A549 (cell line): ENCODE results near the gene RYR1. TPM values are rescaled to one million over a fixed set of nuclear protein-coding genes. Genes with fewer than 3 reads are reported as not detected.
A peak's percentile ranks its signal among the peaks of the same experiment; 100 is the strongest.

ENCODE experiments used
- ATAC-seq, 2 experiments: fragments of 200-7000 bp in 1 of 2; fragments of >200 bp in 1 of 2; cut with Nextera tagmentation in 1 of 2; cut with Tn5 transposase in 1 of 2; 3 replicates each; pipeline versions ENCODE4 v1.8.0 to v1.9.1; 2018 to 2020; ENCODE audit warnings: mild to moderate bottlenecking in 1 of 2, moderate library complexity in 1 of 2
- CTCF ChIA-PET: fragments of 300-600 bp; sonication (Branson Sonifier 250); formaldehyde crosslinking; extraction: SDS; loops from one replicate; lab custom pipeline; 2021; ENCODE audit warnings: antibody characterized with exemption, inconsistent platforms; lab: Yijun Ruan, JAX
- POLR2A ChIA-PET: fragments of 350-600 bp; formaldehyde crosslinking; extraction: SDS; loops from one replicate; lab custom pipeline; 2021; ENCODE audit warnings: antibody characterized with exemption, inconsistent platforms; lab: Yijun Ruan, JAX
- DNase-seq, 2 experiments: peaks; one replicate each; pipeline versions ENCODE4 v3.0.0 to v3.0.0-alpha.2; 2011 to 2016; ENCODE audit warnings: low read depth in 1 of 2, low spot score in 1 of 2
- FAIRE-seq: peaks from 2 replicates; lab custom pipeline; 2011; peaks lifted over from hg19 to GRCh38; lab: Jason Lieb, UNC
- H3K27ac ChIP-seq, 2 experiments: fragments of >200 bp; sonication (Bioruptor Twin); formaldehyde crosslinking; 3 replicates each; pipeline ENCODE4 v1.5.1; 2016 to 2017
- H3K4me1 ChIP-seq: fragments of >200 bp; sonication (Bioruptor Twin); formaldehyde crosslinking; 3 replicates; pipeline ENCODE4 v1.6.1; 2016
- H3K4me2 ChIP-seq: fragments of >200 bp; sonication (Bioruptor Twin); formaldehyde crosslinking; 3 replicates; pipeline ENCODE4 v1.6.1; 2016
- H3K4me3 ChIP-seq: fragments of >200 bp; sonication (Bioruptor Twin); formaldehyde crosslinking; 3 replicates; pipeline ENCODE4 v1.5.1; 2016
- H3K9me3 ChIP-seq: fragments of >200 bp; sonication (Bioruptor Twin); formaldehyde crosslinking; 3 replicates; pipeline ENCODE4 v1.6.1; 2016
- CHD4 ChIP-seq: fragments of 200-600 bp; sonication (generic); IDR thresholded peaks from 2 replicates; pipeline ENCODE4 v1.6.1; 2016; ENCODE audit warnings: antibody characterized with exemption, mild to moderate bottlenecking, borderline replicate concordance
- EP300 ChIP-seq, 2 experiments: fragments of >200 bp; sonication (Bioruptor Twin); formaldehyde crosslinking; IDR thresholded peaks; 2 replicates in 1 of 2; 3 replicates in 1 of 2; pipeline ENCODE4 v1.6.1; 2016 to 2017
- FOSL2 ChIP-seq, 2 experiments: fragments of 450-650 bp in 1 of 2; fragments of >200 bp in 1 of 2; sonication (Bioruptor Twin) in 1 of 2; formaldehyde crosslinking; IDR thresholded peaks; 2 replicates each; pipeline versions ENCODE4 v1.5.0 to v1.6.1; 2016 to 2020; ENCODE audit warnings: mild to moderate bottlenecking in 1 of 2, moderate library complexity in 1 of 2
- FOXS1 ChIP-seq: fragments of 250-450 bp; sonication (Bioruptor Pico); IDR thresholded peaks from 2 replicates; pipeline ENCODE4 v1.5.0; 2020; ENCODE audit warnings: mild to moderate bottlenecking, moderate library complexity
- HDAC2 ChIP-seq: fragments of 200-600 bp; sonication (generic); IDR thresholded peaks from 2 replicates; pipeline ENCODE4 v1.6.1; 2016
- HOXB5 ChIP-seq: fragments of 250-450 bp; sonication (Bioruptor Pico); IDR thresholded peaks from 2 replicates; pipeline ENCODE4 v1.5.0; 2020; ENCODE audit warnings: mild to moderate bottlenecking, moderate library complexity
- JUNB ChIP-seq: fragments of >200 bp; sonication (Bioruptor Twin); formaldehyde crosslinking; IDR thresholded peaks from 2 replicates; pipeline ENCODE4 v1.6.1; 2016
- KDM5A ChIP-seq: fragments of 200-600 bp; sonication (generic); IDR thresholded peaks from 2 replicates; pipeline ENCODE4 v1.6.1; 2016; ENCODE audit warnings: antibody characterized with exemption, mild to moderate bottlenecking
- MAZ ChIP-seq: fragments of 150-350 bp; IDR thresholded peaks from 2 replicates; pipeline ENCODE4 v1.6.1; 2014; ENCODE audit warnings: antibody characterized with exemption, low read depth, low read length, borderline replicate concordance
- NPAS2 ChIP-seq: fragments of 250-450 bp; sonication (Bioruptor Pico); IDR thresholded peaks from 2 replicates; pipeline ENCODE4 v1.8.0; 2022; ENCODE audit warnings: mild to moderate bottlenecking, moderate library complexity, borderline replicate concordance
- POLR2A ChIP-seq: IDR thresholded peaks from 2 replicates; pipeline ENCODE4 v1.6.1; 2012; ENCODE audit warnings: mild to moderate bottlenecking, low read length
- RFX5 ChIP-seq: fragments of 450-650 bp; IDR thresholded peaks from 2 replicates; pipeline ENCODE4 v1.7.1; 2014; ENCODE audit warnings: antibody characterized with exemption, mild to moderate bottlenecking, moderate library complexity
- SMC3 ChIP-seq: fragments of >200 bp; sonication (Bioruptor Twin); formaldehyde crosslinking; IDR thresholded peaks from 3 replicates; pipeline ENCODE4 v1.6.1; 2018; ENCODE audit warnings: inconsistent platforms
- ZC3H11A ChIP-seq: fragments of 450-650 bp; IDR thresholded peaks from 2 replicates; pipeline ENCODE4 v1.6.1; 2014; ENCODE audit warnings: antibody characterized with exemption, mild to moderate bottlenecking
- ZNF302 ChIP-seq: fragments of 250-450 bp; sonication (Bioruptor Pico); IDR thresholded peaks from 2 replicates; pipeline ENCODE4 v1.9.0; 2021; ENCODE audit warnings: inconsistent platforms, mild to moderate bottlenecking, moderate library complexity
- WGBS: methylation state at CpG from one replicate; pipeline ENCODE4 v1.1.6; 2017; ENCODE audit errors: missing lambda C conversion rate; 5-methylcytosine and 5-hydroxymethylcytosine counted together
- polyA plus RNA-seq, 4 experiments: library from polyadenylated mRNA; depleted of rRNA in 3 of 4; stranded (reverse); fragments of >200 nt; fragmentation: RNase III in 1 of 4; extraction: RNeasy Plus Mini Kit Qiagen cat#74134 plus additional on column Dnase treatment in 1 of 4; gene quantifications; 2 replicates in 3 of 4; 3 replicates in 1 of 4; pipeline ENCODE4 v1.2.3, GENCODE V29; 2011 to 2017
- TF ChIP-seq, protein P1 (sequence below): fragments of 450-650 bp; IDR thresholded peaks from 2 replicates; pipeline ENCODE4 v1.6.1; 2014; ENCODE audit warnings: antibody characterized with exemption
- TF ChIP-seq, protein P2 (sequence below): fragments of 150-350 bp; IDR thresholded peaks from 2 replicates; pipeline ENCODE4 v1.6.1; 2014; ENCODE audit warnings: low read depth, mild to moderate bottlenecking, low read length
- TF ChIP-seq, protein P3 (sequence below): IDR thresholded peaks from 2 replicates; pipeline ENCODE4 v1.6.1; 2012
- TF ChIP-seq, protein P4 (sequence below): fragments of 250-450 bp; sonication (Bioruptor Pico); IDR thresholded peaks from 2 replicates; pipeline ENCODE4 v1.5.0; 2021; ENCODE audit warnings: mild to moderate bottlenecking, moderate library complexity, borderline replicate concordance
- TF ChIP-seq, protein P5 (sequence below): IDR thresholded peaks from 2 replicates; pipeline ENCODE4 v1.6.1; 2012
- TF ChIP-seq, protein P6 (sequence below): fragments of 200-600 bp; sonication (generic); IDR thresholded peaks from 2 replicates; pipeline ENCODE4 v1.6.1; 2016; ENCODE audit warnings: antibody characterized with exemption, mild to moderate bottlenecking, moderate library complexity

Gene RYR1
- polyA plus RNA-seq, 2 of the 4 experiments (the other 2 are of a cell fraction), result 1.4 to 3.1 TPM

DNA sequence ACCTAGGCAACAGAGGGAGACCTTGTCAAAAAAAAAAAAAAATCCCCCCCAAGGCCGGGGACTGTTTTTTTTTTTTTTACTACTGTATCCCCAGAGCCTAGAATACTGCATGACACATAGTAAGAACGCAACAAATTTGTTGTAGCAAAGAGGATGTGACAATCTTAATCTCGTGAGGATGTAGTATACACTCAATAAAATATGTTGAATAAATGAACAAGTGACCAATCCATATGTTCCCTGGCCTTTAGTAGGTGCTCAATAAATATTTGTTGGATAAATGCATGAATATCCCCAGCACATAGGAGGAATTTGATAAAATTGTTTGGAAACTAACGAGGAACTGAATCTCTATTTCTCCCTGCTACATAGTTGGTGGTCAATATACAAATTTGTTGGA lies 108.5 kb downstream of the RYR1 start (continued):
- TF ChIP-seq, protein P1, sequence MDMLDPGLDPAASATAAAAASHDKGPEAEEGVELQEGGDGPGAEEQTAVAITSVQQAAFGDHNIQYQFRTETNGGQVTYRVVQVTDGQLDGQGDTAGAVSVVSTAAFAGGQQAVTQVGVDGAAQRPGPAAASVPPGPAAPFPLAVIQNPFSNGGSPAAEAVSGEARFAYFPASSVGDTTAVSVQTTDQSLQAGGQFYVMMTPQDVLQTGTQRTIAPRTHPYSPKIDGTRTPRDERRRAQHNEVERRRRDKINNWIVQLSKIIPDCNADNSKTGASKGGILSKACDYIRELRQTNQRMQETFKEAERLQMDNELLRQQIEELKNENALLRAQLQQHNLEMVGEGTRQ, result no peak

DNA sequence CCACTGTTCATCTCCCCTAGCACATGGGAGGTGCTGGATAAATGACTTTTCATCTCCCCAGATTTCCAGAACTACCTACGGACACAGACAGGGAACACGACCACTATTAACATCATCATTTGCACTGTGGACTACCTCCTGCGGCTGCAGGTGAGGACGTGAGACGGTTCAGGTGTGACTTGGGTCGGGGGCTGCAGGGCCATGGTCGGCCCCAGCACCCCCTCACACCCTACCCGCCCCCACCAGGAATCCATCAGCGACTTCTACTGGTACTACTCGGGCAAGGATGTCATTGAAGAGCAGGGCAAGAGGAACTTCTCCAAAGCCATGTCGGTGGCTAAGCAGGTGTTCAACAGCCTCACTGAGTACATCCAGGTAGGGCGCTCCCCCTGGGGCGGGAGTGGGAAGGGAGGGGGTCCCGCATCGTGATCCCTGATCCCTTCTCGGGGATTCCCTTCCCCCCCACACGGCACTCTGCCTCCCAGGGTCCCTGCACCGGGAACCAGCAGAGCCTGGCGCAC lies 109.9 kb downstream of the RYR1 start:
- 73% methylated on average over 19 of the region's 19 CpGs for WGBS
- peak overlapping the region; percentile 37 for H3K4me3 ChIP-seq
- H3K4me1 ChIP-seq, result peaks cover 14% of the 10 kb centered on the region
- CTCF ChIA-PET, result interaction anchor here (0.6 to 6.4 kb wide), 53 partner anchors 9 to 415 kb away, joined by 3 to 149 read pairs (median 5); partner anchors contain the start of genes ACTN4, EIF3K, FAM98C and MAP4K1
- 0 out of 2 replicates have a peak, but pooled peaks have one; percentile 7 for TF ChIP-seq POLR2A
- TF ChIP-seq ZNF302 (CRISPR knock-in tag), result no peak
- TF ChIP-seq RFX5, result no peak
- DNase-seq (no peak), ATAC-seq (no peak), FAIRE-seq (no peak)
- H3K9me3 ChIP-seq, result peaks cover 22% of the 10 kb centered on the region; the same call in 2 of the 3 replicates
- peak overlapping the region; percentile 78 for H3K4me2 ChIP-seq
- peak overlapping the region; percentile 40 to 69 for H3K27ac ChIP-seq
- POLR2A ChIA-PET, result interaction anchor here (0.6 to 1.9 kb wide), 9 partner anchors 9 to 387 kb away, joined by 3 to 22 read pairs (median 4); partner anchors contain the start of genes EIF3K, HNRNPL, MRPS12 and SARS2

DNA sequence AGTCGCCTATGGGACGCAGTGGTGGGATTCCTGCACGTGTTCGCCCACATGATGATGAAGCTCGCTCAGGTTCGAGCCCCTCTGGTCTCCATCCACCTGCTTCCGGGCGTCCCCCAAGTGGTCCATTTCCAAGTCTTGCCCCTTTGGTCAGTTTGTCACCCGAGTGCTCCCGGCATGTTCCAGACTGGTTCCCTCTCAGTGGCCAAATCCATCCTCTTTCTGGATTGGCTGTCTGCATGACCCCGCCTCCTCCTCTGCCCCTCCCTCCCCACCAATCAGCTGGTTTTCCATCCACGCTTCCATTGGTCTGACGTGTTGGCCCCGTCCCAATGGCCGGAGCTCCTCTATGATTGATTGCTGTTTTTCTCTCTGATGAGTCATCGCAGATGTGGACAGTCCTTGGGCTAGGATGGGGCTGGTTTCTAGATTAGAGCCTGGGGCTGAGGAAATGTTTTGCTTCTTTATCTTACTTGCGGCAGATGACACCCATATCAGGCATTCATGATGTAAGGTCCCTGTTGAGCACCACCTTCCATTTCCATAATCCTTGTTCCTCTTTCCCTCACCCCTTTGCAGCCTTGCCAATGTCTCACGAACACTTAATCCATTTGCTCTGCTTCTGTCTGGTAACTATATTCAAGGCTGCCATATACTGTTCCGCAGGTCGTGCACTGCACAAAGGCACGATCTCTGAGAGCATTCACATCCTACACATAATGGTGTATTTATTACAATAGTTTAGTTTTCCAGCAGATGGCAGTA lies 110.5 kb downstream of the RYR1 start:
- FAIRE-seq, result peak; percentile 99
- H3K4me2 ChIP-seq, result peak overlapping the region; percentile 78
- peak; percentile 89 to 93 for ATAC-seq
- H3K4me3 ChIP-seq, result peak overlapping the region; percentile 37
- peaks cover 22% of the 10 kb centered on the region; the same call in 2 of the 3 replicates for H3K9me3 ChIP-seq
- ChIA-PET CTCF (interaction anchor here (0.6 to 6.4 kb wide), 80 partner anchors 9 to 599 kb away, joined by 3 to 149 read pairs (median 5); partner anchors contain the start of genes ACTN4, EIF3K, FAM98C and MAP4K1), POLR2A (interaction anchor here (0.6 to 1.9 kb wide), 9 partner anchors 10 to 387 kb away, joined by 3 to 22 read pairs (median 4); partner anchors contain the start of genes EIF3K, HNRNPL, MRPS12 and SARS2)
- peaks cover 14% of the 10 kb centered on the region for H3K4me1 ChIP-seq
- DNase-seq, result peak; percentile 96 to 98
- 27% methylated on average over 21 of the region's 21 CpGs for WGBS
- peak overlapping the region; percentile 59 to 69 for H3K27ac ChIP-seq
- TF ChIP-seq, protein P2, sequence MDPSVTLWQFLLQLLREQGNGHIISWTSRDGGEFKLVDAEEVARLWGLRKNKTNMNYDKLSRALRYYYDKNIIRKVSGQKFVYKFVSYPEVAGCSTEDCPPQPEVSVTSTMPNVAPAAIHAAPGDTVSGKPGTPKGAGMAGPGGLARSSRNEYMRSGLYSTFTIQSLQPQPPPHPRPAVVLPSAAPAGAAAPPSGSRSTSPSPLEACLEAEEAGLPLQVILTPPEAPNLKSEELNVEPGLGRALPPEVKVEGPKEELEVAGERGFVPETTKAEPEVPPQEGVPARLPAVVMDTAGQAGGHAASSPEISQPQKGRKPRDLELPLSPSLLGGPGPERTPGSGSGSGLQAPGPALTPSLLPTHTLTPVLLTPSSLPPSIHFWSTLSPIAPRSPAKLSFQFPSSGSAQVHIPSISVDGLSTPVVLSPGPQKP, result no peak
- peak; percentile 45; the same call in 1 of the 2 replicates for TF ChIP-seq NPAS2 (CRISPR knock-in tag)
- TF ChIP-seq KDM5A, result peak; percentile 82
- TF ChIP-seq, protein P3, sequence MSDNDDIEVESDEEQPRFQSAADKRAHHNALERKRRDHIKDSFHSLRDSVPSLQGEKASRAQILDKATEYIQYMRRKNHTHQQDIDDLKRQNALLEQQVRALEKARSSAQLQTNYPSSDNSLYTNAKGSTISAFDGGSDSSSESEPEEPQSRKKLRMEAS, result peak; percentile 56
- peak; percentile 94 for TF ChIP-seq SMC3
- no peak for TF ChIP-seq EP300 (IDR thresholded peaks at IDR 0.05)
- TF ChIP-seq ZC3H11A, result no peak
- TF ChIP-seq CHD4, result no peak
- peak; percentile 32; the same call in 1 of the 2 replicates for TF ChIP-seq HDAC2
- TF ChIP-seq JUNB, result peak; percentile 65
- TF ChIP-seq, protein P4, sequence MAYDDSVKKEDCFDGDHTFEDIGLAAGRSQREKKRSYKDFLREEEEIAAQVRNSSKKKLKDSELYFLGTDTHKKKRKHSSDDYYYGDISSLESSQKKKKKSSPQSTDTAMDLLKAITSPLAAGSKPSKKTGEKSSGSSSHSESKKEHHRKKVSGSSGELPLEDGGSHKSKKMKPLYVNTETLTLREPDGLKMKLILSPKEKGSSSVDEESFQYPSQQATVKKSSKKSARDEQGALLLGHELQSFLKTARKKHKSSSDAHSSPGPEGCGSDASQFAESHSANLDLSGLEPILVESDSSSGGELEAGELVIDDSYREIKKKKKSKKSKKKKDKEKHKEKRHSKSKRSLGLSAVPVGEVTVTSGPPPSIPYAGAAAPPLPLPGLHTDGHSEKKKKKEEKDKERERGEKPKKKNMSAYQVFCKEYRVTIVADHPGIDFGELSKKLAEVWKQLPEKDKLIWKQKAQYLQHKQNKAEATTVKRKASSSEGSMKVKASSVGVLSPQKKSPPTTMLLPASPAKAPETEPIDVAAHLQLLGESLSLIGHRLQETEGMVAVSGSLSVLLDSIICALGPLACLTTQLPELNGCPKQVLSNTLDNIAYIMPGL, result no peak
- TF ChIP-seq, protein P1, result peak; percentile 53; the same call in 1 of the 2 replicates
- 0 out of 2 replicates have a peak, but pooled peaks have one; percentile 10 for TF ChIP-seq MAZ
- TF ChIP-seq ZNF302 (CRISPR knock-in tag), result no peak
- TF ChIP-seq FOSL2 (IDR thresholded peaks at IDR 0.05), result peak; percentile 83
- TF ChIP-seq FOSL2 (CRISPR knock-in tag; IDR thresholded peaks at IDR 0.05), result peak; percentile 100
- TF ChIP-seq, protein P5, sequence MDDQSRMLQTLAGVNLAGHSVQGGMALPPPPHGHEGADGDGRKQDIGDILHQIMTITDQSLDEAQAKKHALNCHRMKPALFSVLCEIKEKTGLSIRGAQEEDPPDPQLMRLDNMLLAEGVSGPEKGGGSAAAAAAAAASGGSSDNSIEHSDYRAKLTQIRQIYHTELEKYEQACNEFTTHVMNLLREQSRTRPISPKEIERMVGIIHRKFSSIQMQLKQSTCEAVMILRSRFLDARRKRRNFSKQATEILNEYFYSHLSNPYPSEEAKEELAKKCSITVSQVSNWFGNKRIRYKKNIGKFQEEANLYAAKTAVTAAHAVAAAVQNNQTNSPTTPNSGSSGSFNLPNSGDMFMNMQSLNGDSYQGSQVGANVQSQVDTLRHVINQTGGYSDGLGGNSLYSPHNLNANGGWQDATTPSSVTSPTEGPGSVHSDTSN, result peak; percentile 90
- TF ChIP-seq, protein P6, sequence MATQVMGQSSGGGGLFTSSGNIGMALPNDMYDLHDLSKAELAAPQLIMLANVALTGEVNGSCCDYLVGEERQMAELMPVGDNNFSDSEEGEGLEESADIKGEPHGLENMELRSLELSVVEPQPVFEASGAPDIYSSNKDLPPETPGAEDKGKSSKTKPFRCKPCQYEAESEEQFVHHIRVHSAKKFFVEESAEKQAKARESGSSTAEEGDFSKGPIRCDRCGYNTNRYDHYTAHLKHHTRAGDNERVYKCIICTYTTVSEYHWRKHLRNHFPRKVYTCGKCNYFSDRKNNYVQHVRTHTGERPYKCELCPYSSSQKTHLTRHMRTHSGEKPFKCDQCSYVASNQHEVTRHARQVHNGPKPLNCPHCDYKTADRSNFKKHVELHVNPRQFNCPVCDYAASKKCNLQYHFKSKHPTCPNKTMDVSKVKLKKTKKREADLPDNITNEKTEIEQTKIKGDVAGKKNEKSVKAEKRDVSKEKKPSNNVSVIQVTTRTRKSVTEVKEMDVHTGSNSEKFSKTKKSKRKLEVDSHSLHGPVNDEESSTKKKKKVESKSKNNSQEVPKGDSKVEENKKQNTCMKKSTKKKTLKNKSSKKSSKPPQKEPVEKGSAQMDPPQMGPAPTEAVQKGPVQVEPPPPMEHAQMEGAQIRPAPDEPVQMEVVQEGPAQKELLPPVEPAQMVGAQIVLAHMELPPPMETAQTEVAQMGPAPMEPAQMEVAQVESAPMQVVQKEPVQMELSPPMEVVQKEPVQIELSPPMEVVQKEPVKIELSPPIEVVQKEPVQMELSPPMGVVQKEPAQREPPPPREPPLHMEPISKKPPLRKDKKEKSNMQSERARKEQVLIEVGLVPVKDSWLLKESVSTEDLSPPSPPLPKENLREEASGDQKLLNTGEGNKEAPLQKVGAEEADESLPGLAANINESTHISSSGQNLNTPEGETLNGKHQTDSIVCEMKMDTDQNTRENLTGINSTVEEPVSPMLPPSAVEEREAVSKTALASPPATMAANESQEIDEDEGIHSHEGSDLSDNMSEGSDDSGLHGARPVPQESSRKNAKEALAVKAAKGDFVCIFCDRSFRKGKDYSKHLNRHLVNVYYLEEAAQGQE, result no peak; the same call in 1 of the 2 replicates
- TF ChIP-seq HOXB5 (CRISPR knock-in tag), result peak; percentile 100
- peak; percentile 62; the same call in 1 of the 2 replicates for TF ChIP-seq FOXS1 (CRISPR knock-in tag)
